GM04503 (cell line): ENCODE results near the gene PCDH9.

ENCODE experiments used
- DNase-seq: peaks from one replicate; pipeline ENCODE4 v3.0.0-alpha.2; 2012; ENCODE audit warnings: low read depth

The PCDH9 gene

GRCh38 chr13:66375756-66376155 lies 854.4 kb downstream of the PCDH9 start:
- no peak for DNase-seq

GRCh38 chr13:66369666-66370065 lies 860.5 kb downstream of the PCDH9 start:
- no peak for DNase-seq

GRCh38 chr13:66367356-66367755 lies 862.8 kb downstream of the PCDH9 start:
- DNase-seq, result no peak

GRCh38 chr13:66365101-66365500 lies 865.0 kb downstream of the PCDH9 start:
- no peak for DNase-seq

- DNase-seq, result no peak
These were observed 865.8 kb downstream of the PCDH9 start for GRCh38 chr13:66364346-66364745.

GRCh38 chr13:66362485-66362884 lies 867.7 kb downstream of the PCDH9 start:
- no peak for DNase-seq

GRCh38 chr13:66359910-66360552 lies 870.1 kb downstream of the PCDH9 start:
- no peak for DNase-seq

- DNase-seq, result no peak
These were observed 870.7 kb downstream of the PCDH9 start for GRCh38 chr13:66359393-66359792.

GRCh38 chr13:66358564-66358963 lies 871.6 kb downstream of the PCDH9 start:
- no peak for DNase-seq

- DNase-seq, result no peak
These were observed 872.7 kb downstream of the PCDH9 start for GRCh38 chr13:66357463-66357862.

- DNase-seq, result no peak
These were observed 875.0 kb downstream of the PCDH9 start for GRCh38 chr13:66354879-66355751.

- DNase-seq, result no peak
These were observed 876.5 kb downstream of the PCDH9 start for GRCh38 chr13:66353664-66354063.

- DNase-seq, result no peak
These were observed 880.2 kb downstream of the PCDH9 start for GRCh38 chr13:66349966-66350365.

GRCh38 chr13:66348745-66349690 lies 881.1 kb downstream of the PCDH9 start:
- DNase-seq, result no peak

GRCh38 chr13:66347486-66348117 lies 882.5 kb downstream of the PCDH9 start:
- DNase-seq, result no peak

- no peak for DNase-seq
These were observed 884.2 kb downstream of the PCDH9 start for GRCh38 chr13:66345971-66346370.

- no peak for DNase-seq
These were observed 884.7 kb downstream of the PCDH9 start for GRCh38 chr13:66345518-66345810.

GRCh38 chr13:66344805-66345517 lies 885.2 kb downstream of the PCDH9 start:
- no peak for DNase-seq

- DNase-seq, result no peak
These were observed 886.8 kb downstream of the PCDH9 start for GRCh38 chr13:66343224-66343828.

- no peak for DNase-seq
These were observed 888.3 kb downstream of the PCDH9 start for GRCh38 chr13:66341635-66342377.
